Tibial nerve (tissue), 4 donors: Measurements from ENCODE around the gene NEAT1. TPM values are rescaled to one million over a fixed set of nuclear protein-coding genes. Genes with fewer than 3 reads are reported as not detected.
A peak's percentile ranks its signal among the peaks of the same experiment; 100 is the strongest.

Experiments
- DNase-seq, 2 donors: peaks; one replicate each; pipeline ENCODE4 v3.0.0-alpha.2; 2019; ENCODE audit warnings: low spot score in 2 of 2
- H3K27ac ChIP-seq, 4 donors: fragments of 200-600 bp; sonication (generic) in 3 of 4; one replicate each; pipeline ENCODE4 v1.5.1; 2017 to 2019; ENCODE audit warnings: mild to moderate bottlenecking in 1 of 4
- H3K27me3 ChIP-seq, 2 donors: fragments of 200-600 bp; sonication (generic) in 1 of 2; one replicate each; pipeline versions ENCODE4 v1.5.1 to v1.6.0; 2017 to 2019
- H3K36me3 ChIP-seq, 3 donors: fragments of 200-600 bp; sonication (generic); one replicate each; pipeline ENCODE4 v1.5.1; 2018 to 2019
- H3K4me1 ChIP-seq, 4 donors: fragments of 200-600 bp; sonication (generic) in 3 of 4; one replicate each; pipeline ENCODE4 v1.5.1; 2017 to 2019
- H3K4me3 ChIP-seq, 4 donors: fragments of 200-600 bp; sonication (generic) in 3 of 4; one replicate each; pipeline ENCODE4 v1.5.1; 2017 to 2019; ENCODE audit warnings: mild to moderate bottlenecking in 1 of 4, moderate library complexity in 1 of 4
- H3K9me3 ChIP-seq, 4 donors: fragments of 200-600 bp; sonication (generic) in 3 of 4; one replicate each; pipeline ENCODE4 v1.5.1; 2017 to 2019
- EP300 ChIP-seq, 2 donors: sonication (generic); formaldehyde crosslinking; IDR thresholded peaks; one replicate each; pipeline ENCODE4 v1.6.1; 2017; ENCODE audit warnings: antibody characterized with exemption in 2 of 2, mild to moderate bottlenecking in 1 of 2
- POLR2A ChIP-seq, 2 donors: fragments of 450-650 bp; IDR thresholded peaks; one replicate each; pipeline ENCODE4 v1.6.1; 2017; ENCODE audit warnings: antibody characterized with exemption in 2 of 2, mild to moderate bottlenecking in 2 of 2, moderate library complexity in 2 of 2
- WGBS, 2 donors: methylation state at CpG; one replicate each; pipeline ENCODE4 v1.1.5; 2018; 5-methylcytosine and 5-hydroxymethylcytosine counted together
- total RNA-seq, 4 donors: library from RNA; depleted of rRNA; stranded (reverse); fragments of >200 nt; gene quantifications; one replicate each; pipeline ENCODE4 v1.1.0, GENCODE V29; 2016
- TF ChIP-seq, protein P1 (sequence below), 5 experiments: fragments of 200-600 bp in 3 of 5; fragments of 450-650 bp in 2 of 5; sonication (generic) in 3 of 5; IDR thresholded peaks; one replicate each; pipeline ENCODE4 v1.5.1; 2016 to 2019; ENCODE audit warnings: antibody characterized with exemption in 5 of 5, mild to moderate bottlenecking in 3 of 5, moderate library complexity in 2 of 5

Gene NEAT1
- total RNA-seq = 100 to 1,000 TPM; 427 to 571 (median 461) TPM

DNA sequence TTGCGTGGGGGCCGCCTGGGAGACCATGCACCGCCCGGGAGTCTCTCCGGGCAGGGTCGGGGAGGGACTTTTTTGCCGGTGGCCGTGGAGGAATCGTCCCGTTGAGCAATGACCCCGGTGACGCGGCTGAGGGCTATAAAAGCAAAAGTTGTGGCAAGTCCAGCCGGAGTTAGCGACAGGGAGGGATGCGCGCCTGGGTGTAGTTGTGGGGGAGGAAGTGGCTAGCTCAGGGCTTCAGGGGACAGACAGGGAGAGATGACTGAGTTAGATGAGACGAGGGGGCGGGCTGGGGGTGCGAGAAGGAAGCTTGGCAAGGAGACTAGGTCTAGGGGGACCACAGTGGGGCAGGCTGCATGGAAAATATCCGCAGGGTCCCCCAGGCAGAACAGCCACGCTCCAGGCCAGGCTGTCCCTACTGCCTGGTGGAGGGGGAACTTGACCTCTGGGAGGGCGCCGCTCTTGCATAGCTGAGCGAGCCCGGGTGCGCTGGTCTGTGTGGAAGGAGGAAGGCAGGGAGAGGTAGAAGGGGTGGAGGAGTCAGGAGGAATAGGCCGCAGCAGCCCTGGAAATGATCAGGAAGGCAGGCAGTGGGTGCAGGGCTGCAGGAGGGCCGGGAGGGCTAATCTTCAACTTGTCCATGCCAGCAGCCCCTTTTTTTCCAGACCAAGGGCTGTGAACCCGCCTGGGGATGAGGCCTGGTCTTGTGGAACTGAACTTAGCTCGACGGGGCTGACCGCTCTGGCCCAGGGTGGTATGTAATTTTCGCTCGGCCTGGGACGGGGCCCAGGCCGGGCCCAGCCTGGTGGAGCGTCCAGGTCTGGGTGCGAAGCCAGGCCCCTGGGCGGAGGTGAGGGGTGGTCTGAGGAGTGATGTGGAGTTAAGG, at the start of gene NEAT1:
Gene NEAT1 (plus strand): TSS at position 166 of the 883 bp plus-strand sequence.
- Histone ChIP-seq H3K27ac (peak within 1 kb of the TSS; percentile 98 to 100 (median 99)), H3K9me3 (no peaks in the 10 kb centered on the region), H3K4me1 (peaks cover 0 to 43% (median 33%) of the 10 kb centered on the region in 4 donors), H3K4me3 (peak within 1 kb of the TSS; percentile 71 to 89 (median 80)), H3K36me3 (peaks cover 2 to 46% (median 12%) of the 10 kb centered on the region in 3 donors), H3K27me3 (no peaks in the 10 kb centered on the region)
- peak; percentile 98 to 99 for DNase-seq
- 0 to 2% methylated on average over 31 to 39 of the region's 40 CpGs for WGBS, 2 donors
- TF ChIP-seq EP300 (IDR thresholded peaks at IDR 0.05) (peak in 1 of 2 donors; percentile 100), POLR2A (IDR thresholded peaks at IDR 0.05) (peak; percentile 100)
- TF ChIP-seq, protein P1, sequence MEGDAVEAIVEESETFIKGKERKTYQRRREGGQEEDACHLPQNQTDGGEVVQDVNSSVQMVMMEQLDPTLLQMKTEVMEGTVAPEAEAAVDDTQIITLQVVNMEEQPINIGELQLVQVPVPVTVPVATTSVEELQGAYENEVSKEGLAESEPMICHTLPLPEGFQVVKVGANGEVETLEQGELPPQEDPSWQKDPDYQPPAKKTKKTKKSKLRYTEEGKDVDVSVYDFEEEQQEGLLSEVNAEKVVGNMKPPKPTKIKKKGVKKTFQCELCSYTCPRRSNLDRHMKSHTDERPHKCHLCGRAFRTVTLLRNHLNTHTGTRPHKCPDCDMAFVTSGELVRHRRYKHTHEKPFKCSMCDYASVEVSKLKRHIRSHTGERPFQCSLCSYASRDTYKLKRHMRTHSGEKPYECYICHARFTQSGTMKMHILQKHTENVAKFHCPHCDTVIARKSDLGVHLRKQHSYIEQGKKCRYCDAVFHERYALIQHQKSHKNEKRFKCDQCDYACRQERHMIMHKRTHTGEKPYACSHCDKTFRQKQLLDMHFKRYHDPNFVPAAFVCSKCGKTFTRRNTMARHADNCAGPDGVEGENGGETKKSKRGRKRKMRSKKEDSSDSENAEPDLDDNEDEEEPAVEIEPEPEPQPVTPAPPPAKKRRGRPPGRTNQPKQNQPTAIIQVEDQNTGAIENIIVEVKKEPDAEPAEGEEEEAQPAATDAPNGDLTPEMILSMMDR (IDR thresholded peaks at IDR 0.05) = peak in 2 of 5 experiments; percentile 42 to 53

GRCh38 chr11:65373839-65374580, 48.6 kb upstream of the NEAT1 start:
- DNase-seq = no peak
- no peaks in the 10 kb centered on the region for H3K9me3 ChIP-seq
- TF ChIP-seq POLR2A (IDR thresholded peaks at IDR 0.05) = no peak
- TF ChIP-seq EP300 (IDR thresholded peaks at IDR 0.05) = no peak
- TF ChIP-seq, protein P1 (IDR thresholded peaks at IDR 0.05) = no peak
- H3K27me3 ChIP-seq = no peaks in the 10 kb centered on the region
- no peak overlapping the region for H3K27ac ChIP-seq
- H3K4me3 ChIP-seq = no peak overlapping the region
- H3K4me1 ChIP-seq = peaks cover 0 to 5% (median 2%) of the 10 kb centered on the region in 4 donors
- WGBS, 2 donors = 81% methylated on average over 14 of the region's 14 CpGs
- H3K36me3 ChIP-seq = no peaks in the 10 kb centered on the region

- 79 to 83% methylated on average over 8 of the region's 8 CpGs for WGBS, 2 donors
- TF ChIP-seq POLR2A (IDR thresholded peaks at IDR 0.05) (no peak), EP300 (IDR thresholded peaks at IDR 0.05) (no peak)
- TF ChIP-seq, protein P1 (IDR thresholded peaks at IDR 0.05) = no peak
- Histone ChIP-seq H3K27me3 (no peaks in the 10 kb centered on the region), H3K4me3 (no peak overlapping the region), H3K9me3 (no peaks in the 10 kb centered on the region), H3K36me3 (no peaks in the 10 kb centered on the region), H3K4me1 (peaks cover 0 to 5% (median 2%) of the 10 kb centered on the region in 4 donors), H3K27ac (no peak overlapping the region)
- DNase-seq = no peak
Observed at GRCh38 chr11:65375012-65375411, 47.6 kb upstream of the NEAT1 start.

DNA sequence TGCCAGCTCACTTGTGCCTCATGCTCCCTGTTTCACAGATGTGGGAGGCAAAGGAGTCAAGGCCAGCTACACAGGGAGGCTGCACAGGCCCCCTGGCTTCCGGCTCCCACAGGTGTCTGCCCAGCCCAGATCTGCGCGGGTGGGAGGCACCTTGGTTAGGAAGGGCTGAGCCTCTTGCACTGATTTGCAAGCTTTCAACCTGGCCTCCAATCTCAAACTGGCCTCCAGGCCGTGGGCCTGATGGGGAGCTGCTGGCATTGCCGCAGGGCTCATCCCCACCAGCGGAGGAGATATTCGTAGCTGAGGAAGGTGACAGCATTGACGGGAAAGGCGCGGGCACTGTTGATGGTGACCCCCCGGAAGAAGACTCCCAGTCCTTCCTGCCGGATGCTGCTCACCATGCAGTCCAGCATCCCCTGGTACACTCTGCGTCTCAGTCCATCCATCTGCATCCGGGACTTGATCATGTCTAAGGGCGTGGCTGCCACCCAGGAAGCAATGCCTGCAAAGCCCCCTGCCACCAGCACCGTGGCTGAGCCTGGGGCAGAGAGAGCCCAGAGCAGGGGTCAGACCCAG, 46.4 kb upstream of the NEAT1 start:
- H3K9me3 ChIP-seq = no peaks in the 10 kb centered on the region
- WGBS, 2 donors = 82 to 83% methylated on average over 12 to 15 of the region's 16 CpGs
- no peak overlapping the region for H3K27ac ChIP-seq
- DNase-seq = no peak
- H3K27me3 ChIP-seq = no peaks in the 10 kb centered on the region
- H3K36me3 ChIP-seq = no peaks in the 10 kb centered on the region
- H3K4me1 ChIP-seq = peaks cover 0 to 14% (median 9%) of the 10 kb centered on the region in 4 donors
- TF ChIP-seq POLR2A (IDR thresholded peaks at IDR 0.05) = no peak
- no peak for TF ChIP-seq EP300 (IDR thresholded peaks at IDR 0.05)
- TF ChIP-seq, protein P1 (IDR thresholded peaks at IDR 0.05) = no peak
- no peak overlapping the region for H3K4me3 ChIP-seq
